Measurements from ENCODE around the gene CCNE1.
"Not testable (repeated sequence)": the region's sequence is repeated elsewhere in the genome, so short reads cannot be mapped to it uniquely, and the experiment has no call there.

The CCNE1 gene

DNA sequence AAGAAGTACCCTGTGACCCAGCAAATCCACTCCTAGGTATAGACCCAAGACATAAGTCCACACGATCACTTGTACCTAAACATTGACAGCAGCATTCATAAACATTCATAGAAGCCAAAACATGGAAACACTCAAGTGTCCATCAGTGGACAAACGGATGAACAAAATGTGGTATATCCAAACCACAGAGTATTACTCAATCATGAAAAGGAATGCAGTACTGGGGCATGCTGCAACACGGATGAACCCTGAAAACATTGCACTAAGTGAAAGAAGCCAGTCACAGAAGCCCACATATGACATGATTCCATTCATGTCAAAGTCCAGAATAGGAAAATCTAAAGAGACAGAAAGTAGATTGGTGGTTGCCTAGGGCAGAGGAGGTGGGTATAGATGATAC is 22.8 kb upstream of the CCNE1 start:
- no peak for DNase-seq

DNA sequence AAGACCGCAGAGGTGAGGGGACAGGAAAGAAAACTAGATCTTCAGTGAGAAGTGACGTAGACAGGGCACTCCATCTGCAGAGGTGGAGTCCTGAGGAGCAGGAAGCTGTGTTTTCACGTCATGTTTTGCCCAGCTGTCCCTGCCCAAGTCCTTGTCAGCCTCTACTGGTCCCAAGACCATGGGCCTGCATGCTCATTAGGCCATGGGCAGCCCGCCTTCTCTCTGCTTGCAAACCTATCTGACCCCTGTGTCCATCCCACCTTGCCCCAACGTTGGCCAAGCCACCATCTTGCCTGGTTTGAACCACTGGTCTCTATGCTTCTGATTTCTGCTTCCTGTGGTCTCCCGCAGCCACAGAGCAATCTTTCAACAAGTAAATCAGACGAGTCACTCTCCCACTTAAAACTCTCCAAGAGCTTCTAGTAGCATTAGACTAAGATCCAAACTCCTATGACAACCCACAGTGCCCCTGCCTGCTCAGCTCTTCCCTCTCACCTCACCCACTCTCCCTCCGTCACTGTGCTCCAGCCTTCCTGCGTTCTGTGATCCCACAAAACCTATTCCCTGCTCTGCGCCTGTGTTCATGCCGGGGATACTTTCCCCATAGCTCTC is 18.6 kb upstream of the CCNE1 start:
- DNase-seq, result no peak

DNA sequence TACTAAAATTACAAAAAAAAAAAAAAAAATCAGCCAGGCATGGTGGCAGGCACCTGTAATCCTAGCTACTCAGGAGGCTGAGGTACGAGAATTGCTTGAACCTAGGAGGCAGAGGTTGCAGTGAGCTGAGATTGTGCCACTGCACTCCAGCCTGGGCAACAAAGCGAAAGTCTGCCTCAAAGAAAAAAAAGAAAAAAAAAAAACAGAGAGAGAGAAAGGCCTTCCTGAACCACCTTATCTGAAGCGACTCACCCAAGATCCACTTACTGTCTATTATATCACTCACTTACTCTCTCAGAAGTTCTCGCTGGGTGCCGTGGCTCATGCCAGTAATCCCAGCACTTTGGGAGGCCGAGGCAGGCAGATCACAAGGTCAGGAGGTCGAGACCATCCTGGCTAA is 17.3 kb upstream of the CCNE1 start:
- not testable (repeated sequence) for DNase-seq

DNA sequence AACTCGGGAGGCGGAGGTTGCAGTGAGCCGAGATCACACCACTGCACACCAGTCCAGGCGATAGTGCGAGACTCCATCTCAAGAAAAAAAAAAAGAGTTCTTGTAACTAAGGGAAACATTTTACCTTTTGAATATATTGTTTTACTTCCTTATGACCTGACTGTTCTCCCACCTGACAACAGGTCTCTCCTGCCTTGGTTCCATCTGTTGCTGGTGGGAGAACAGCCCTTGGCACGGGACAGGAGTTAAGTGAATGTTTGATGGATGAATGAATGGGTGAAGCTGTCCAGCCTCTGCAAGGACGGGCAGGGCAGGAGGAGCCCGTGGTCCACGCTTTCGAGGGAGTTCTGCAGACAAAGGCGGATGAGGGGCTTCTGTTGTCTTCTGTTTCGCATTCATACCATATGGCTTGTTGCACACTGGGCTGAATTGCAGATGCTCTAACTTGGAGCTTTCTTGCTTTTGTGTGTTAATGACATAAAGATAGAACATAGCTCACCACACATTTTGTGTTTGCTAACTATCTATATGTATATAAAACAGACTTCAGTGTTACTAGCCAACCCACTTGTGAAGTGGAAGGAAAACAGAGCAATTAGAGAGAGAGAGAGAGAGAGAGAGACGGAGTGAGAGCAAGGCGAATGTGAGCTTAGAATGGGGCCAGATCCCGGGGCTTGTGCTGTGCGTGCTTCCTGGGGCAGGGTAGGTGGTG is 16.2 kb upstream of the CCNE1 start:
- DNase-seq, result no peak

DNA sequence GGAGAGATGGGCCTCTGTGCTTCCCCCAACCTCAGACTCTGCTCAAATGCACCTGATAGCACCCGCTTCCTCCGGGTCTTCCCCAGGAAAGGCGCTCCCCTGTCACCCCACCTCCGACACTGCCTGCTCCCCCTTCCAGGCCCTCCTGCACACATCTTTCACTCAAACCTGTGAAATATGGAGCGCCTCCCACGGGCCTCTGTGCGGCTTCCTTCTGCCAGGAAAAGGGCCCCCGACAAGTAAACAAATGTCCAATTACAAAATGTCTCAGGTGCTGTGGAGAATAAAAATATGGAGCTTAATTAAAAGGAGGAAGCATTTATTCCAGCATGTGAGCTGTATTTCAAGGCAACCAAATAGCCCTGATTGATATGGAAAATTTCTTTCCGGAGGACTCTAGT is 15.6 kb upstream of the CCNE1 start:
- DNase-seq, result no peak

DNA sequence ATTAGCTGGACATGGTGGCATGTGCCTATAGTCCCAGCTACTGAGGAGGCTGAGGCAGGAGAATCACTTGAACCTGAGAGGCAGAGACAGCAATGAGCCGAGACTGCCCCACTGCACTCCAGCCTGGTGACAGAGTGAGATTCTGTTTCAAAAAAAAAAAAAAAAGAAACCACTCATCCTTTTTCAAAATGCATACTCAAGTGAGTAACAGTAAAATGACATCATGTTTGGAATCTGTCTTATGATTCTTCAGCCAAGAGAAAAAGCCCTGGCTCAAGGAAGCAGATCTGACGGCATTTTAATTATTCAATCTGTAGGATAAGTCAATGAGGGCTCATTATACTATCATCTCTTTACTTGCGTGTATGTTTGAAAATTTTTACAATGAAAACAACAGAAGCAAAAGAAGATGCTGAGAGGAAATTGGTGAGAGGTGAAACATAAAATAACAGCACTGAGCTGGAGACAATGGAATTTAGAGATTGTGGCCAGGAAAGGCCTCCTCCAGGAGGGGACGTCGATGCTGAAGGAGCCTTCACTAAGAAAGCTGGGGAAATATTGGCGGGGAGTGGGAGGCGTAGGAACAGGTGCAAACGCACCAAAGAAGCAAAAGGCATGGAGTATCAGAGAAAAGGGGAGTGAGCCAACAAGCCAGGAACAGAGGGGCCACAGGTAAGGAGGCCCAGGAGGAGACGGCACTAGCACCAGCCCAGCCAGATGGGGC is 12.9 kb upstream of the CCNE1 start:
- no peak for DNase-seq

DNA sequence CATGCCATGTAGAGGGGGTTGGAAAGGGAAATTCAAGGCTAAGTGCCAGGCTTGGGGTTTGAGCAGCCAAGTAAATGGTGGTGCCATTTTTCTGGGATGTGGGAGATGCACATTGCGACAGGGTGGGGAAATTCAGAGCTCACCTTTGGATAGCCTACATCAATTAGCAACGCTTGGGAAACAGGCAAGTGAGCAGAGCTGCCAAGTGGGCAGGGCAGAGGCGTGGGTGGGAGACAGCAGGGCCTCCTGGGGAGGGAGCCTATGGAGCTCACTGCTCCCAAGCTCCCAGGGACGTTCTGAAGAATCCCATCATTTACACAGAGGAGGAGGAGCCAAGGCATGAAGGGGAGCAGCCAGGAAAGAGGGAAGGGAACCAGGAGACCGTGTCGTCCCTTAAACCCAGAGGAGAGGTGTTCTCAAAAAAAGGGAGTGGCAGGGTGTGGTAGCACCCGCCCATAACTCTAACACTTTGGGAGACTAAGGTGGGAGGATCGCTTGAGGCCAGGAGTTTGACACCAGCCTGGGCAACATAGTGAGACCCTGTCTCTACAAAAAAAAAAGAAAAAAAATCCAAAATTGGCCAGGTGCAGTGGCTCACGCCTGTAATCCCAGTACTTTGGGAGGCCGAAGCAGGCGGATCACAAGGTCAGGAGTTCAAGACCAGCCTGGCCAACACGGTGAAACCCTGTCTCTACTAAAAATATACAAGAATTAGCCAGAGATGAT is 11.5 kb upstream of the CCNE1 start:
- no peak for DNase-seq

DNA sequence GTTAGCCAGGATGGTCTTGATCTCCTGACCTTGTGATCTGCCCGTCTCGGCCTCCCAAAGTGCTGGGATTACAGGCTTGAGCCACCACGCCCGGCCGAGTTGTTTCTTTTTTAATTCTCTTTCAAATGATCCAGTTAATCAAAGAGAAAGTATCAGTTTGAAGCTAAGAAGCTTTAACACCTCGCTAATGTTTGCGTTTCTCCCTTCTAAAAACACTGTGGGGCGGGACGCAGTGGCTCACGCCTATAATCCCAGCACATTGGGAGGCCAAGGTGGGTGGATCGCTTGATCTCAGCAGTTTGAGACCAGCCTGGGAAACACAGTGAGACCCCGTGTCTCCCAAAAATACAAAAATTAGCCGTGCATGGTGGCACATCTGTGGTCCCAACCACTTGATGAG is 7.8 kb upstream of the CCNE1 start:
- DNase-seq, result not testable (repeated sequence)

DNA sequence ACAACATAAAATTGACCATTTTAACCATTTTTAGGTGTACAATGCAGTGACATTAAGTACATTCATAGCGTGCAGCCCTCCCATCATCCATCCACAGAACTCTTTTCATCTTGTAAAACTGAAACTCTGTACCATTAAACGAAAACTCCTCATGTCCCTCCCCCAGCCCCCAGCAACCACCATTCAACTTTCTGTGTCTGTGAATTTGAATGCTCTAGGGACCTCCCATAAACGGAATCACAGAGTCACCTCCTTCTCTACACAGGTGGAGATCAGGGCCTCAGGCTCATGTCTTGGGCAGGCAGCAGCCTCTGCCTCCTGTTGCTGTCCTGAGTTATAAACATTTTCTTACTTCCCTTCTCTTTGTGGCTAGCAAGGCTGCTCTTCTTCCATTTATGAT is 7.3 kb upstream of the CCNE1 start:
- no peak for DNase-seq

DNA sequence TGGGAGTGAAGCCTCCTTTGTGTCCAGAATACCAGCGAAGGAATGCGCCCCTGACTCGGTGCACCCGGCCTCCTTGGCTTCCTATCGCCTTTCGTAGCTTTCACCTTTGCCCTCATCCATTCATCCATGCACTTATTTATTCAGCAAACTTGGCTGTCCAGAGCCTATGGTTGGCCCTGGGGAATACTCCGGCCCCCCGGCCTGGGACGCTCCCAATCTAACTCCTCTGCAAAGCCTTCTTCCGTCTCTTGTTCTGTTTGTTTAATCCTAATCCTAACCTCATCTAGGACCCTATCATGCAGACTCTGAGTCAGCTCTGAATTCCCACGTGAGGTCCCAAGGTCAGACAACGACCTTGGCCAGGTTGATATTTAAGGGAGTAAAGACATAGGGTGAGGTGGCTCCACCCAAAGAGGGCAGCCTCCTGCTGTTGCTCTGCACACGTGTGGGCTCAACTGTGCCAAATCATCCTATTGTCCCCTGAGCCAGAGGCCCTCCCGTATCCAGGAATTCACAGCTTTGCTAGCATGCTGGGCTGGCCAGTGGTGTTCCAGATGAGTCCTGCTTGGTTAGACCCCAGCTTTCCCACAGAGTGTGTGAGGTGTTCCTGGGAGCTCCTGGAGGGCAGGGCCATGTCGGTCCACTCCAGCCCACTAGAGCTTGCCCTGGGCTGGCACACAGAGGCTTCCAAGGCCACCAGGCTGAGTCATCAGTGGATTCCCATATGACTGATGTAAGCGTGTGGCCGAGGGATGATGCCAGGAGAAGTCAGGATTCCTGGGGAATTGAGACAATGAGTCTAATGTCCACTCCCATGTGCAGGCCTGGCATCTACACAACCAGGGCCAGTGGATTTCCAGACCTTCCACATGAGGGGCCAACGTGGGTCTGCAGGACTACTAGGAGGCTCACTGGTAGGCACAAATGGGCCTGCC is 6.5 kb upstream of the CCNE1 start:
- DNase-seq, result no peak

DNA sequence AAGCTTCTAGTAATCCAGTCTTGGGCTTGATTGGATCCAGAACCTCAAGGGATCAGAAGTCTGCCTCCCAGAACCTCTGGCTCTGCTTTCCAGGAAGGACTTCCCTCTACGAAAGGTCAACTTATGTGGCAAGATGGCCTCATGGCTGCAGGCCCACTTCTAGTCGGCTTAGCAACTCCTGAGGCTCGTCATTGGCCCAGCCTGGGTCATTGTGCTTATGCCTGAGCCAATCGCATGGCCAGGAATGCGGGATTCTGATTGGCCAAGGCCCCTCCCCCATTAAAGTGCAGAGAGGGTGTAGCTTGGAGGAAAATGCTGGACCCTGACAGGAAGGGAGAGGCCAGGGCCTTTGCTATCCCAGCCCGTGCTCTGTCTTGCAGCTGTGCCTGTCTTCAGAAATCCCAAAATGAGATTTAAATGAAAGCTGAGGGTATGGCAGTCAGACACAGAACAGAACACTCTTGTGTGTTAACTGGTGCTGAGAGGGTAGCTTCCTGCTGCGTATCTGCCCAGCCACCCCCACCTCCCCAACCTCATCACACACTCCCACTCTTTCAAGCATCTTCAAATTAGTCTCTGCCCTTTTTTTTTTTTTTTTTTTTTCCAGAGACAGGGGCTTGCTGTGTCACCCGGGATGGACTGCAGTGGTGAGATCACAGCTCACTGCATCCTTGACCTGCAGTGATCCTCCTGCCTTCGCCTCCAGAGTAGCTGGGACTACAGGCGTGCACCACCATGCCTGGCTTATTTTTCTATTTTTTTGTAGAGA is 5.5 kb upstream of the CCNE1 start:
- DNase-seq, result no peak

DNA sequence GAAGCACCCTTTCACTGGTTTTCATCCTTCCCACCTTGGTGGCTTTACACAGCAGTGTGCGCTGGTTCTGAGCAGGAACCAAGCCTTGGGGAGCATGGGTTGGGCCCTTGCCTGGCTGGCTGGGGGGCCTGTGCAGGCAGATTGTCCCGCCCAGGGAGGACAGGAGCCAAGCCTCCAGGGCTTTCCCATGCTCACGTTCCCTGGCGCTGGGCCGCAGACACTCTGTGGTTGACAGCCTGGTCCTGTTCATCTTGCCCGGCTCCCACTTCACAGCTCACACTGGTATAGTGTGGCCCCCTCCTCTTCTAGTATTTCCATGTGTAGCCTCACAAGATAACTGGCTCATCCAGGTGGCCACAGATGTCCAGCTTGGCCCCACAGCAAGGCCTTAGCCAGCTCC is 4.6 kb upstream of the CCNE1 start:
- DNase-seq, result no peak

DNA sequence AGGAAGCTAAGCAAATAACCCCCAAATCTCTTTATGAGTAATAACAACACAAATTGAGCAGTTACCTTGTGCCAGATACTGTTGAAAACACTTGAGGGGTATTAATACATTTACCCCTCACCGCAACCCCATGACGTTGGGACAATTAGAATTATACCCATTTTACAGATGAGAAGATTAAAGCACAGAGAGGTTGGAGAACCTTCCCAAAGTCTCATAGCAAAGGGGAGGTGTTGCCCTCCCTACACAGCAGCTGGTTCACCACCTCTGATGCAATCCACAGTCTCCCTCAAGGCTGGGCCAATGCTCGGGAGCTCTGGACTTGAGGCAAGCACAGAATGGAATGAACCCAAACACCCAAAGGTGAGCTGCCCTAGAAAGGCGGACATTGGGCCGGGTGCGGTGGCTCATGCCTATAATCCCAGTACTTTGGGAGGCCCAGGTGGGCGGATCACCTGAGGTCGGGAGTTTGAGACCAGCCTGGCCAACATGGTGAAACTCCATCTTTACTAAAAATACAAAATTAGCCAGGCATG is 3.9 kb upstream of the CCNE1 start:
- DNase-seq, result no peak

DNA sequence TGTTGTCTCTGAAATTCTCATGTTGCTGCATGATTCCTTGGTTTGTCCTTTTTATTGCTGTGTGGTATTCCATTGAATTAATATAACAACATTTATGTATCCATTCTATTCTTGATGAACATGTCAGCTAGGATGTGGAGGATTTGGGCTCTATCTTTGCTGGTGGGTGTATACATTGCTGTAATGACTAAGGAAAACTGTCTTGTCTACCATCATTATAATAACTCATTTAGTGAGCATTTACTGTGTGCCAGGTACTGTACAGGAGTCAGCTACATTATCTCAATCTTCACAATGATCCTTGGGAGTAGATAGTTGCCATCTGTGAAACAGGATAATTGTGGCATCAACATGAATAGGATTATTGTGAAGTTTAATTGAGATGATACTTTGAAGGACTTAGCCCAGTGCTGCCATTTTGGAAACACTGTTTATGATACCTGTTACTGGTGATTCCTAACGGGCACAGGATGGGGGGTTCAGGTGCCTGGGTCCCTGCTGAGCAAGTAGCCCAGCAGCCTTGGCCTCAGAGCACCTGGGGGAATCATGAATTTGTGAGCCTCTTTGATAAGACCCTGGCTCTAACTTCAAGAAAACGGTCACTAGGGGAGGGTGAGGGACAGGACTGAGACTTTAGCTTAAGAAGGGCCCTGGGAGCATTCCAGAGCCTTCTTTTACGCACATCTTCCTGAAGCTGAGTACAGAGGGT is 1.8 kb upstream of the CCNE1 start:
- no peak for DNase-seq

DNA sequence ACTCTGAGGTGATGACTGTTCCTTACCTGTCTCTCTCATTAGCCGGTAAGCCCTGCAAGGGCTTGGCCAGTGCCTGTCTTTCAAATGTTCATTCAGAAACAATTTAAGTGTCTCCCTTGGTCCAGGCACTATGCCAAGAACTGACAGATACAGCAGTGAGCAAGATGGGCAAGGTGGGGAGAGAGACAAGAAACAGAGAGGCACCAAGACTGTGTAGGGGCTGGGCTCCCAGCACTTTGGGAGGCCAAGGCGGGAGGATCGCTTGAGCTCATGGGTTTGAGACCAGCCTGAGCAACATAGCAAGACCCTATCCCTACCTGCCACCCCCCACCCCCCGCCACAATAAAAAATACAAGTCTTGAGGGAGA is 1.3 kb upstream of the CCNE1 start:
- no peak for DNase-seq

DNA sequence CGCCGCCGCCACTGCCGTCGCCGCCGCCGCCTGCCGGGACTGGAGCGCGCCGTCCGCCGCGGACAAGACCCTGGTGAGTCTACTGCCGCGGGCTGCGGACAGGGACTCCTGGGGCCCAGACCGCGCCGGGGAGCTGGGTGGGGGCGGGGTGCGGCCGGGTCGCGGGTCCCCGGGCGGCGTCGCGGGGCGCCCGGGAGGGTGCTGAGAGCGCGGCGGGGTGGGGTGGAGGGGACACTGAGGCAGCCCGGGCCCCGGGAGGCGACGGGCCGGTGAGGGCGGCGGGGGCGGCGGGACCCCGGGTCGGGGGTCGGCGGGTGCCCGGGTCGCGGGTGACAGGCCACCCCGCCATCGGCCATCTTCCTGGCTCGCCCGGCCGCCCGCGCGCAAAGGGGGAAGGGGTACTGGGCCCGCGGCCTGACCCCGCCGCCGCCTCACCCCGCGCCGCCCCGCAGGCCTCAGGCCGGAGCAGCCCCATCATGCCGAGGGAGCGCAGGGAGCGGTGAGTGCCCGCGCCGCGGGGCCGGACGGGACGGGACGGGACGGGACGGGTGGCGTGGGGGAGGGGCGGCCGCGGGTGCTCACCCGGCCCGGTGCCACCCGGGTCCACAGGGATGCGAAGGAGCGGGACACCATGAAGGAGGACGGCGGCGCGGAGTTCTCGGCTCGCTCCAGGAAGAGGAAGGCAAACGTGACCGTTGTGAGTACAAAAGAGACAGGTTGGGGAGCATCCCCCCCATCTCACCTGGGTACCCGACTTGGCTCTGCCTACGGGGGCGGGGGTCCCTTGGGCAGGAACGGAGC is 489 bp downstream of the CCNE1 start:
- DNase-seq, result peak in 1 of 2 experiments; percentile 29

DNA sequence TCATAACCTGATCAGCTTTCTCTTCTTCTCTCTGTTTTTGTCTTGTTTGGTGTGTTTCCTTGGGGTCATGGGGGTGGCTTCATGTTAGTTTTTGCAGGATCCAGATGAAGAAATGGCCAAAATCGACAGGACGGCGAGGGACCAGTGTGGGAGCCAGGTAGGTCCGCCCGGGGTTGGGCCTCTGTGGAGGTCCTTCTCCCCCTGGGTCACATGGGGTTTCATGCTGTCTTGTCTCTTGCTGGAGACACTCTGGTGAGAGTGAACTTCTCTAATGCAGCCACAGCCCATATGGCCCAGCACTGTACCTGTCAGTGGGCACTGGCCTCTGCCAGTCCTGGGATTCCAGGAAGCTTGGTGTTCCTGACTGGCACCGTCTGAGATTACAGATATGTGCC is 1.1 kb downstream of the CCNE1 start:
- DNase-seq, result no peak

DNA sequence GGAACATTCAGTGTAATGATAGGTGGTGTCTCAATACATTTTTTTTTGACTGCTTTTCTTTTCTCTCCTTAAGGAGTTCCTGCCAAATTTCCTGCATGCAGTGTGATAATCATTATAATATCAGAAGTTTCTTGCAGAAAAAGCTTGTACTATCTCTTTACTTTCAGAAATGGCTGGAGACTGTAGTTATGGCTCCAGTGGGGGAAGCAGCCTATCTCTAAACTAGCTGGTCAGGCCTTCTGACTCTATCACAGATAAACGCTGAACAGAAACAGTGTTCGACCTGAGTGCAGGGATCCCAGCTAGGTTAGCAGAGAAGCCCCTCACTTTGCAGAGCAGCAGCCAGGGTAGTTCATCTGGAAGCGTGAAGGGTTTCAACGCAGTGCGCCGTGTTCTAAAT is 1.9 kb downstream of the CCNE1 start:
- DNase-seq, result no peak

DNA sequence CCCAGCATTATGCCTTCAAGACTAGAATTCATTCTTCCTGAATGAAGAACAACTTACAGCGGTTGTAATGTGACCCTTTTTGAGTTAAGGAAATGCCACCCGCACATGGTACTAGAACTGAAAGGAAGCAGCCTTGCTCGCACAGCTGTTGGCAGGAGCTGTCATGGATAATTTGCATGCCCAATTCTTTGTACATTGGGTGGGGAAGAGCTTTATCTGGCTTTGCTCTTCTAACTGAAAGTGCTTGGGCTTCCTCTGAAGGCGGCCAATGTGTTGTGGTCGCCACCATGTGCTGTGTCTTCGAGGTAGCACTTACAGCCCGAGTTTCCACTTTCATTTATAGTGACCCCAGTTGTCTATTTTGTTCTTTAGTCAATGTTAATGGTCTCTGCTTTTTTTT is 3.4 kb downstream of the CCNE1 start:
- peak; percentile 16 to 69 for DNase-seq

DNA sequence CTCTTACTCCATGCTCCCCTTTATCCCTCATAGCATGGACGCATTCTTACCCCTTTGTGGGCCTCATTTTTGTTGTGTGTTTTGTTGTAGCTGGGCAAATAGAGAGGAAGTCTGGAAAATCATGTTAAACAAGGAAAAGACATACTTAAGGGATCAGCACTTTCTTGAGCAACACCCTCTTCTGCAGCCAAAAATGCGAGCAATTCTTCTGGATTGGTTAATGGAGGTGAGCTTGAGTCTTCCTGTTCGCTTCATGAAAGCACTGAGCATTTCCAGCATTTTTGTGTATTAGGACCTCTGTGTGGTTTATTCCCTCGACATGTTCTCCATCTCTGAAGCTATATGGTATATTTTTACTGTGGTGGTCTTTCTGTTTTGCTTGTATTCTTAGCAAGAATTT is 5.5 kb downstream of the CCNE1 start:
- no peak for DNase-seq

Data from NCI-H526 (cell line).